ENCODE measurements around the gene MZB1. TPM values are rescaled to one million over a fixed set of nuclear protein-coding genes. Genes with fewer than 3 reads are reported as not detected.

Gene MZB1
- total and polyA plus RNA-seq, 4 donors: 1.8 to 23.7 (median 1.8) TPM

GRCh38 chr5:139374909-139375308 is 14.8 kb downstream of the MZB1 start:
- H3K9me3 ChIP-seq (ENCODE audit: control insufficient read depth in 4 of 4, low read length in 3 of 4): no peaks in the 10 kb centered on the region
- no peak for TF ChIP-seq EGR1 (IDR thresholded peaks at IDR 0.05; ENCODE audit: low read depth in 2 of 2)
- peaks cover 2 to 20% (median 10%) of the 10 kb centered on the region in 4 donors for H3K4me1 ChIP-seq (ENCODE audit: control insufficient read depth in 4 of 4, insufficient read depth in 4 of 4, low read length in 3 of 4)
- H3K27me3 ChIP-seq (ENCODE audit: control insufficient read depth in 4 of 4, insufficient read depth in 4 of 4, low read length in 3 of 4): no peaks in the 10 kb centered on the region
- H3K4me3 ChIP-seq (ENCODE audit: low read depth in 1 of 3, low read length in 3 of 3): no peak overlapping the region
- no peak overlapping the region for H3K27ac ChIP-seq (ENCODE audit: low read depth in 1 of 2, low read length in 2 of 2)
- H3K36me3 ChIP-seq (ENCODE audit: control insufficient read depth in 4 of 4, insufficient read depth in 3 of 4, low read depth in 1 of 4, low read length in 3 of 4): peaks cover 1 to 20% (median 16%) of the 10 kb centered on the region in 4 donors
- H3K9ac ChIP-seq (ENCODE audit: low read depth in 1 of 2, low read length in 2 of 2): no peak overlapping the region
- DNase-seq (ENCODE audit: low spot score): no peak
- 96% methylated on average over 2 of the region's 2 CpGs for WGBS

DNA sequence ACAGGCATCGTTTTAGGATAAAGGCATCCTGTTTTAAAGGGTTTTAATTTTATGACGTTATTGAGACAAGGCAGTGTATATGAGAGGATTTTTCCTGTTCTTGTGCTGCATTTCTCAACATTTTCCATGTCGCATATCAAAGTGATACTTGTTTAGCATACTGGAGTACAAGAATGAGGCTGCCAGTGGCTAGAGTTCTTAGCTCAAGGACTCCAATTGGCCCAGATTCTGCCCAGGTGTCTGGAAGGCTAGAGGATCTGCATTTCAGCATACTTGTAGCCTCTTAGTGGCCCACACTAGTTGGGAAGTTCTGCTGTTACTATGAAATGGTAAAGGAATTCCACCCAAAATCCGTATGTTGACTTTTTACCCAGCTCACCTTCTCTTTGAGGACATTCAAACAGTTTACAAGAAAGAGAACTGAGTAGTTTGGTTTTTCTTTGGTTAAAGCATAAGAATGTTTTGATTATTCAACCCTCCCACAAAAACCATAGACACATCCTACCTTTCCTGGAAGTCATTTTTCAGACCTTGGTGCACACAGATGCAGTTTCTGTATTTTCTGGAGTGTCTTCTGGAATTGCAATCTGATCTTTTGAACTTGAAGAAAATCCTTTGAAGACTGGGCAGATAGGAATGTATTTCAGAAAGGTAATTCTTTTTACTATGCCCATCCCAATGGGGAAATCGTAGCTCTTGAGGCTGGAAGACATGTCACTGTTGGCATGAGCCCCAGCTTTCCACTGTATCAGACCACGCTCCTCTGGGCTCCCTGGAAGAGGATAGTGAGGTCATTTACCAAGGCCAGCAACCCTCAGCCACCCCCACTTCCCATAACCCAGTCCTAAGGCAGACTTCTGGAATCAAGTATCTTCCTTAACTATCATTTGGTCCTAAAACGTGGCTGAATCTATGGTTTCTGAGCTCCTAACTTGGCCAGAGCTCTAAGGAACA is 18.0 kb downstream of the MZB1 start:
- WGBS: 88% methylated on average over 7 of the region's 7 CpGs
- DNase-seq (ENCODE audit: low spot score): no peak
- Histone ChIP-seq H3K27ac (ENCODE audit: low read depth in 1 of 2, low read length in 2 of 2) (no peak overlapping the region), H3K27me3 (ENCODE audit: control insufficient read depth in 4 of 4, insufficient read depth in 4 of 4, low read length in 3 of 4) (no peaks in the 10 kb centered on the region), H3K36me3 (ENCODE audit: control insufficient read depth in 4 of 4, insufficient read depth in 3 of 4, low read depth in 1 of 4, low read length in 3 of 4) (peaks cover 5 to 31% (median 17%) of the 10 kb centered on the region in 4 donors), H3K4me1 (ENCODE audit: control insufficient read depth in 4 of 4, insufficient read depth in 4 of 4, low read length in 3 of 4) (peaks cover 2 to 20% (median 10%) of the 10 kb centered on the region in 4 donors), H3K9me3 (ENCODE audit: control insufficient read depth in 4 of 4, low read length in 3 of 4) (no peaks in the 10 kb centered on the region), H3K9ac (ENCODE audit: low read depth in 1 of 2, low read length in 2 of 2) (no peak overlapping the region), H3K4me3 (ENCODE audit: low read depth in 1 of 3, low read length in 3 of 3) (no peak overlapping the region)
- TF ChIP-seq, protein P1, sequence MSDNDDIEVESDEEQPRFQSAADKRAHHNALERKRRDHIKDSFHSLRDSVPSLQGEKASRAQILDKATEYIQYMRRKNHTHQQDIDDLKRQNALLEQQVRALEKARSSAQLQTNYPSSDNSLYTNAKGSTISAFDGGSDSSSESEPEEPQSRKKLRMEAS (IDR thresholded peaks at IDR 0.05): no peak
- TF ChIP-seq, protein P2, sequence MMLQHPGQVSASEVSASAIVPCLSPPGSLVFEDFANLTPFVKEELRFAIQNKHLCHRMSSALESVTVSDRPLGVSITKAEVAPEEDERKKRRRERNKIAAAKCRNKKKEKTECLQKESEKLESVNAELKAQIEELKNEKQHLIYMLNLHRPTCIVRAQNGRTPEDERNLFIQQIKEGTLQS (IDR thresholded peaks at IDR 0.05): no peak
- TF ChIP-seq TAF1 (conservative IDR thresholded peaks at IDR 0.05): no peak
- TF ChIP-seq RXRA (IDR thresholded peaks at IDR 0.05): no peak

- H3K27me3 ChIP-seq (ENCODE audit: control insufficient read depth in 4 of 4, insufficient read depth in 4 of 4, low read length in 3 of 4): no peaks in the 10 kb centered on the region
- H3K4me3 ChIP-seq (ENCODE audit: low read depth in 1 of 3, low read length in 3 of 3): no peak overlapping the region
- no peak overlapping the region for H3K27ac ChIP-seq (ENCODE audit: low read depth in 1 of 2, low read length in 2 of 2)
- no peak overlapping the region for H3K9ac ChIP-seq (ENCODE audit: low read depth in 1 of 2, low read length in 2 of 2)
- WGBS: 96% methylated on average over 1 of the region's 1 CpG
- DNase-seq (ENCODE audit: low spot score): no peak
- H3K36me3 ChIP-seq (ENCODE audit: control insufficient read depth in 4 of 4, insufficient read depth in 3 of 4, low read depth in 1 of 4, low read length in 3 of 4): peaks cover 17 to 47% (median 32%) of the 10 kb centered on the region in 4 donors
- H3K9me3 ChIP-seq (ENCODE audit: control insufficient read depth in 4 of 4, low read length in 3 of 4): no peaks in the 10 kb centered on the region
- TF ChIP-seq RAD21 (IDR thresholded peaks at IDR 0.05) (no peak), NR2F2 (IDR thresholded peaks at IDR 0.05) (no peak), SP1 (IDR thresholded peaks at IDR 0.05) (no peak), JUND (IDR thresholded peaks at IDR 0.05) (no peak), GABPA (IDR thresholded peaks at IDR 0.05 in 1 of 2, conservative IDR thresholded peaks at IDR 0.05 in 1 of 2) (no peak), FOXA1 (IDR thresholded peaks at IDR 0.05) (no peak), EGR1 (IDR thresholded peaks at IDR 0.05; ENCODE audit: low read depth in 2 of 2) (no peak)
- TF ChIP-seq, protein P2 (IDR thresholded peaks at IDR 0.05): no peak
- TF ChIP-seq, protein P3, sequence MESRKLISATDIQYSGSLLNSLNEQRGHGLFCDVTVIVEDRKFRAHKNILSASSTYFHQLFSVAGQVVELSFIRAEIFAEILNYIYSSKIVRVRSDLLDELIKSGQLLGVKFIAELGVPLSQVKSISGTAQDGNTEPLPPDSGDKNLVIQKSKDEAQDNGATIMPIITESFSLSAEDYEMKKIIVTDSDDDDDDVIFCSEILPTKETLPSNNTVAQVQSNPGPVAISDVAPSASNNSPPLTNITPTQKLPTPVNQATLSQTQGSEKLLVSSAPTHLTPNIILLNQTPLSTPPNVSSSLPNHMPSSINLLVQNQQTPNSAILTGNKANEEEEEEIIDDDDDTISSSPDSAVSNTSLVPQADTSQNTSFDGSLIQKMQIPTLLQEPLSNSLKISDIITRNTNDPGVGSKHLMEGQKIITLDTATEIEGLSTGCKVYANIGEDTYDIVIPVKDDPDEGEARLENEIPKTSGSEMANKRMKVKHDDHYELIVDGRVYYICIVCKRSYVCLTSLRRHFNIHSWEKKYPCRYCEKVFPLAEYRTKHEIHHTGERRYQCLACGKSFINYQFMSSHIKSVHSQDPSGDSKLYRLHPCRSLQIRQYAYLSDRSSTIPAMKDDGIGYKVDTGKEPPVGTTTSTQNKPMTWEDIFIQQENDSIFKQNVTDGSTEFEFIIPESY (IDR thresholded peaks at IDR 0.05): no peak
- H3K4me1 ChIP-seq (ENCODE audit: control insufficient read depth in 4 of 4, insufficient read depth in 4 of 4, low read length in 3 of 4): peaks cover 2 to 12% (median 8%) of the 10 kb centered on the region in 4 donors
Observed at GRCh38 chr5:139369181-139369580, 20.5 kb downstream of the MZB1 start.
